CD4-positive, alpha-beta memory T cell (primary cell): ENCODE data around the gene BTN1A1. TPM values are rescaled to one million over a fixed set of nuclear protein-coding genes. Genes with fewer than 3 reads are reported as not detected.

Experiments
- CTCF ChIA-PET: fragments of 350-600 bp; sonication (Branson Sonifier 250); formaldehyde crosslinking; loops from one replicate; lab custom pipeline; 2021; ENCODE audit warnings: inconsistent platforms; ENCODE audit not compliant: partially characterized antibody; lab: Charles Lee
- POLR2A ChIA-PET: fragments of 350-600 bp; sonication (Branson Sonifier 250); formaldehyde crosslinking; loops from one replicate; lab custom pipeline; 2021; ENCODE audit not compliant: partially characterized antibody; lab: Charles Lee
- DNase-seq, 5 donors: peaks; one replicate each; pipeline versions ENCODE4 v3.0.0 to v3.0.0-alpha.2; 2020 to 2022; ENCODE audit warnings: mixed read lengths in 1 of 5
- H3K27ac ChIP-seq: one replicate; pipeline ENCODE4 v1.7.0; 2013; ENCODE audit warnings: low read depth, low read length
- H3K27me3 ChIP-seq: 2 replicates; pipeline ENCODE4 v1.7.0; 2013; ENCODE audit warnings: mild to moderate bottlenecking, low read length, moderate library complexity; ENCODE audit not compliant: insufficient read depth
- H3K36me3 ChIP-seq: 2 replicates; pipeline ENCODE4 v1.7.0; 2013; ENCODE audit warnings: mild to moderate bottlenecking, low read length, moderate library complexity; ENCODE audit not compliant: insufficient read depth
- H3K4me1 ChIP-seq: 2 replicates; pipeline ENCODE4 v1.7.0; 2013; ENCODE audit warnings: mild to moderate bottlenecking, low read length, moderate library complexity; ENCODE audit not compliant: insufficient read depth
- H3K4me3 ChIP-seq, 2 donors: one replicate each; pipeline ENCODE4 v1.7.0; 2013; ENCODE audit warnings: low read length in 2 of 2, mild to moderate bottlenecking in 1 of 2
- H3K9me3 ChIP-seq, 2 donors: one replicate each; pipeline ENCODE4 v1.7.0; 2013; ENCODE audit warnings: low read length in 2 of 2, control low read depth in 1 of 2; ENCODE audit not compliant: control insufficient read depth in 1 of 2
- H3K27ac Mint-ChIP-seq, 7 donors: one replicate each; pipeline ENCODE4 v1.8.0; 2020 to 2021; ENCODE audit warnings: mixed read lengths in 7 of 7, mild to moderate bottlenecking in 6 of 7, inconsistent platforms in 3 of 7, moderate library complexity in 3 of 7
- H3K27me3 Mint-ChIP-seq, 2 donors: one replicate each; pipeline ENCODE4 v1.8.0; 2020 to 2021; ENCODE audit warnings: mixed read lengths in 2 of 2
- H3K36me3 Mint-ChIP-seq, 2 donors: one replicate each; pipeline ENCODE4 v1.8.0; 2020 to 2021; ENCODE audit warnings: mixed read lengths in 2 of 2, inconsistent platforms in 1 of 2, mild to moderate bottlenecking in 1 of 2
- H3K4me1 Mint-ChIP-seq, 4 donors: one replicate each; pipeline ENCODE4 v1.8.0; 2020 to 2021; ENCODE audit warnings: mixed read lengths in 4 of 4, mild to moderate bottlenecking in 1 of 4
- H3K4me3 Mint-ChIP-seq, 8 donors: one replicate each; pipeline ENCODE4 v1.8.0; 2020 to 2021; ENCODE audit warnings: mixed read lengths in 8 of 8, mild to moderate bottlenecking in 7 of 8, moderate library complexity in 6 of 8, inconsistent platforms in 3 of 8
- H3K9me3 Mint-ChIP-seq, 8 donors: one replicate each; pipeline ENCODE4 v1.8.0; 2020 to 2021; ENCODE audit warnings: mixed read lengths in 8 of 8, mild to moderate bottlenecking in 5 of 8, inconsistent platforms in 3 of 8, moderate library complexity in 1 of 8
- intact Hi-C: fragments of 100-400 bp; cut with micrococcal nuclease; formaldehyde crosslinking; loops from one replicate; pipeline ENCODE4 v1.15.1; 2023
- polyA plus RNA-seq, 2 donors: library from polyadenylated mRNA; unstranded; fragments of 300-500 nt; fragmentation: Illumina TruSeq; gene quantifications; one replicate each; pipeline ENCODE4 v1.2.3, GENCODE V29; 2021
- total RNA-seq, 2 experiments: library from RNA; stranded (reverse); gene quantifications; one replicate each; pipeline ENCODE4 v1.2.3, GENCODE V29; 2021

BTN1A1 gene
- total and polyA plus RNA-seq, 4 experiments from 2014 or later, result 0.08 TPM; not detected in 3

DNA sequence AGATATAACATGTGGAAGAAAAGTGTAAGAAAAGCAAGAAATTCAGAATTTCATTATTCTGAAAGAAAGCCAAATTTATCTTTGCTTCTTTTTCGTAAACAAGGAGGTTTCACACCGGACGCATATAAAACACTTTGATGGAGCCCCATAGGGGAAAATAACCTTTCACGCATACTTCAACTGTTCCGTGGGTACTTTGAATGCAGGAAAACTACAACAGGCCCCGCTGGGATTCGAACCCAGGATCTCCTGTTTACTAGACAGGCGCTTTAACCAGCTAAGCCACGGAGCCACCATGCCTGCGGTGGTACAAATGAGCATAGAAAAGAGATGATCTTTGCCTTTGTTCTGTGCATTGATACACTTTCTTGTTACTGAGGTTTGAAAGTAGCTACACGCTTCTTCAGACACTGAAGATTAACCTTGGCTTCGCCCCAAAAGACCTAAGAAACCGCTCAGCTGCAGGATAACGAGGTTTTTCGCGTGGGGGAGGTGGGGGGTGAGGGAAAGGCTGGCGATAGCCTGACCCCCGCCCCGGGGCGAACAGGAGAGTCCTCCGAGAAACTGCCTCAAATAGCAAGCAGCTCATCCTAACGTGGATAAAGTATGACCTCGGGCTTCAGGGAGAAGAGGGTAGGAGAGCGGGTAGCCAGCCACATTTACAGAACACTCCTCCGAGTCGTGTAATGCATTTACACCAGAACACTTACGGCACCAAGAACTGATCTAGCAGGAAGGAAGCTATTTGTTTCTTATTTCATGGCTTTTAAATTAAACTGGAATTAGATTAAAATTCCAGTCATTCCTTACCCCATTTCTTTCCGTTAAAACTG lies 32.8 kb downstream of the BTN1A1 start:
- H3K4me3 ChIP-seq, result peak overlapping the region; percentile 86 to 93
- peak overlapping the region; percentile 74 for H3K27ac ChIP-seq
- peak overlapping the region; percentile 94 to 99 (median 96) for H3K4me3 Mint-ChIP-seq
- H3K9me3 ChIP-seq, result no peaks in the 10 kb centered on the region
- peaks cover 0 to 23% of the 10 kb centered on the region in 2 donors for H3K36me3 Mint-ChIP-seq
- ChIA-PET POLR2A (interaction anchor here (0.7 to 3.8 kb wide), 36 partner anchors 9 to 1152 kb away, joined by 3 to 66 read pairs (median 5); a partner anchor contains a TSS), CTCF (interaction anchor here (0.7 to 2.6 kb wide), 18 partner anchors 9 to 357 kb away, joined by 3 to 14 read pairs (median 4); no protein-coding TSS in a partner anchor)
- no peaks in the 10 kb centered on the region for H3K36me3 ChIP-seq
- H3K27ac Mint-ChIP-seq, result peak overlapping the region; percentile 91 to 99 (median 96)
- intact Hi-C loops, result loop anchor here (1.0 to 10.0 kb wide), 5 partner anchors 12 to 478 kb away; a partner anchor contains a TSS
- H3K27me3 Mint-ChIP-seq, result peaks cover 6 to 9% of the 10 kb centered on the region in 2 donors
- peaks cover 33 to 51% (median 40%) of the 10 kb centered on the region in 4 donors for H3K4me1 Mint-ChIP-seq
- peaks cover 41% of the 10 kb centered on the region for H3K4me1 ChIP-seq
- peak; percentile 90 to 94 (median 91) for DNase-seq
- H3K27me3 ChIP-seq, result no peaks in the 10 kb centered on the region
- peaks cover 0 to 16% (median 4%) of the 10 kb centered on the region in 8 donors for H3K9me3 Mint-ChIP-seq

DNA sequence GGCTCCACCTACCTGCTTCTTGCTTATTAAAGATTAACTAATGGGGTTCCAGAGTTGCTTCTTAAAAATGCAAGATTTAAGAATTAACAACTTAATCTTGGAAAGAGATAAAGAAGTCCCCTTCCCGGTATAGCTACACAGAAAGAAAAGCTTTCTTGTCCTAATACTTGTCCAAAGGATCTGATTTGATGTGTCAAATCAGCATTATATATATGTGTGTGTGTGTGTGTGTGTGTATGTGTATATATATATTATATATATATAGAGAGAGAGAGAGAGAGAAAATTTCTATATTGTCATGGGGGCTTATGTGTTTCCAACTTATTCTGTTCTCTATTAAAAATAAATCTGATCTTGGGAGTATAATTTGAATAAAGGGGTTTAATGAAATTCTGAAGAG lies 33.4 kb downstream of the BTN1A1 start:
- intact Hi-C loops, result loop anchor here (10.0 kb wide), 1 partner anchor 479 kb away; a partner anchor contains a TSS
- no peak for DNase-seq
- H3K27ac Mint-ChIP-seq, result peak overlapping the region; percentile 91 to 99 (median 96)
- H3K27me3 Mint-ChIP-seq, result peaks cover 7 to 10% of the 10 kb centered on the region in 2 donors
- H3K36me3 ChIP-seq, result no peaks in the 10 kb centered on the region
- peak overlapping the region; percentile 94 to 99 (median 96) for H3K4me3 Mint-ChIP-seq
- H3K4me1 Mint-ChIP-seq, result peaks cover 33 to 57% (median 42%) of the 10 kb centered on the region in 4 donors
- H3K27me3 ChIP-seq, result no peaks in the 10 kb centered on the region
- H3K9me3 Mint-ChIP-seq, result peaks cover 0 to 17% (median 4%) of the 10 kb centered on the region in 8 donors
- ChIA-PET POLR2A (interaction anchor here (0.7 to 3.8 kb wide), 33 partner anchors 9 to 1151 kb away, joined by 3 to 66 read pairs (median 5); a partner anchor contains a TSS), CTCF (interaction anchor here (0.7 to 2.6 kb wide), 14 partner anchors 9 to 358 kb away, joined by 3 to 14 read pairs (median 4); no protein-coding TSS in a partner anchor)
- peaks cover 41% of the 10 kb centered on the region for H3K4me1 ChIP-seq
- peak overlapping the region; percentile 74 for H3K27ac ChIP-seq
- no peaks in the 10 kb centered on the region for H3K9me3 ChIP-seq
- peak overlapping the region; percentile 86 to 93 for H3K4me3 ChIP-seq
- H3K36me3 Mint-ChIP-seq, result peaks cover 0 to 28% of the 10 kb centered on the region in 2 donors

GRCh38 chr6:26534681-26535465 lies 34.8 kb downstream of the BTN1A1 start:
- H3K36me3 Mint-ChIP-seq, result peaks cover 2 to 36% of the 10 kb centered on the region in 2 donors
- H3K27ac Mint-ChIP-seq, result peak overlapping the region in 3 of 7 donors; percentile 23 to 60 (median 47)
- POLR2A ChIA-PET, result interaction anchor here (0.7 to 6.5 kb wide), 5 partner anchors 9 to 515 kb away, joined by 3 to 181 read pairs (median 77); a partner anchor contains a TSS
- intact Hi-C loops, result loop anchor here (5.0 to 10.0 kb wide), 2 partner anchors 133 to 480 kb away; partner anchors contain the start of gene BTN3A1
- peak overlapping the region in 3 of 8 donors; percentile 5 to 26 (median 7) for H3K4me3 Mint-ChIP-seq
- Histone ChIP-seq H3K36me3 (peaks cover 3% of the 10 kb centered on the region), H3K4me1 (peaks cover 54% of the 10 kb centered on the region), H3K4me3 (no peak overlapping the region), H3K9me3 (no peaks in the 10 kb centered on the region), H3K27ac (no peak overlapping the region), H3K27me3 (no peaks in the 10 kb centered on the region)
- CTCF ChIA-PET, result interaction anchor here (0.6 to 0.7 kb wide), 2 partner anchors 16 to 376 kb away, joined by 3 read pairs; no protein-coding TSS in a partner anchor
- H3K9me3 Mint-ChIP-seq, result peaks cover 0 to 17% (median 4%) of the 10 kb centered on the region in 8 donors
- H3K27me3 Mint-ChIP-seq, result peaks cover 7 to 10% of the 10 kb centered on the region in 2 donors
- peaks cover 42 to 70% (median 51%) of the 10 kb centered on the region in 4 donors for H3K4me1 Mint-ChIP-seq
- DNase-seq, result no peak

DNA sequence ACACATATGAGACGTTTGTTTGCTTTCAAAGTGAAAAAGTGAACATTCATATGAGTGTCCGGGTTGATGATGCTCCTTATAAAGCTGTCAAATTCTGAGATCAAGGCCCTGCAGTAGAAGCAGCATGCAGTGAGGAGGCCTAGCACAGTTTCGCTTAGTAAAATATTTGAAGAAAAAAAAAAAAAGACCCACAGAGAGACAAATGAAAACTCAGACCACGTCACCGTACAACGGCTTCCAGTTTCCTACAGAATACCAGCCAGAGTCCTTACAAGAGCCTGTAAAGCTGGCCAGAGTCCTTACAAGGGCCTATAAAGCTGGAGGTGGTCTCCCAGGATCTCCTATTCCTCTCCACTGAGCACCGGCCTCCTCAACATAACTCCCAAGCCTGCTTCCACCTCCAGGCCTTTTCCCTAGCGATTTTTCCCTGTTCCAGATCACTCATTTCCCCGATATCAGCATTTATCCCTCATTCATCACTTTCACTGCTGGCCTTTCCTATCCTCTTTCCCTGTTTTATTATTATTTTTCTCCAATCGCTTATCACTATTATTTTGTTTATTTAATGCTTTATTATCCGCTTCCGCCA lies 36.6 kb downstream of the BTN1A1 start:
- DNase-seq, result peak in 4 of 5 donors; percentile 35 to 77 (median 39)

DNA sequence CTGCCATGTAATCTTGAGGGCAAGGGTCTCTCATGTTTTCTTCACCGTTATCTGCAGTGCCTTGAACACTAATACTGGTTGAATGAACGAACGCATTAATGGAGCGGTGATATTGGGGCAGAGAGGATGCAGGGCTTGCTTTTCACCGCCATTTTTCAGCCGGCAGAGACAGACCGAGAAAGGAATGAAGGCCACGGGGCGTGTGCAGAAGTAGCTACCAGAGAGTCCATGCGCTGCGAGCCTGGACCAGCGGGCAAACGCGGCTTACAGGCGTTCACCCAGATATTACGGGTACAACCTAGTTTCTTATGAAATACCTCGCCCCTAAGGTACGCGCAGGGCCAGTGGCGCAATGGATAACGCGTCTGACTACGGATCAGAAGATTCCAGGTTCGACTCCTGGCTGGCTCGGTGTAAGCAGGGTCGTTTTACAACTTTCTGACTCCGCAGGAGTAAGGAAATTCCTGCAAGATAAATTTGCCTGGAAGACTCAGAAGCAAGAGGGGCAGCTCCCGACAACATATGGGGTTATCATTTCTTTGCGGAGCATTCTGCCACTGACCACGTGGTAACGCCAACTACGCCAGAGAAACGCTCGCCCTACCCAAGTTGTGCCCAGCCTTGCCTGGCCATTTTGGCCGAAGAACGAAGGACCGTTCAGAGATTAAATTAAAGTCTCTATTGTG lies 37.2 kb downstream of the BTN1A1 start:
- peak; percentile 89 to 92 (median 91) for DNase-seq
- H3K27ac ChIP-seq, result peak overlapping the region; percentile 90
- CTCF ChIA-PET, result interaction anchor here (0.9 to 5.0 kb wide), 11 partner anchors 14 to 195 kb away, joined by 3 to 50 read pairs (median 7); no protein-coding TSS in a partner anchor
- peaks cover 12 to 48% of the 10 kb centered on the region in 2 donors for H3K36me3 Mint-ChIP-seq
- no peaks in the 10 kb centered on the region for H3K27me3 ChIP-seq
- H3K36me3 ChIP-seq, result peaks cover 5% of the 10 kb centered on the region
- intact Hi-C loops, result loop anchor here (1.0 to 10.0 kb wide), 5 partner anchors 16 to 483 kb away; partner anchors contain the start of genes ABT1 and BTN3A1
- peak overlapping the region; percentile 83 to 90 for H3K4me3 ChIP-seq
- peaks cover 45 to 77% (median 59%) of the 10 kb centered on the region in 4 donors for H3K4me1 Mint-ChIP-seq
- peaks cover 7 to 10% of the 10 kb centered on the region in 2 donors for H3K27me3 Mint-ChIP-seq
- peak overlapping the region; percentile 89 to 98 (median 93) for H3K4me3 Mint-ChIP-seq
- H3K27ac Mint-ChIP-seq, result peak overlapping the region; percentile 94 to 99 (median 97)
- peaks cover 69% of the 10 kb centered on the region for H3K4me1 ChIP-seq
- H3K9me3 ChIP-seq, result no peaks in the 10 kb centered on the region
- peaks cover 0 to 17% (median 3%) of the 10 kb centered on the region in 8 donors for H3K9me3 Mint-ChIP-seq
- POLR2A ChIA-PET, result interaction anchor here (0.6 to 6.5 kb wide), 73 partner anchors 9 to 1356 kb away, joined by 3 to 181 read pairs (median 5); partner anchors contain the start of genes BTN1A1, BTN2A1 and BTN2A2

More for the DNA sequence above, 36.6 kb downstream of the BTN1A1 start:
- ChIA-PET CTCF (interaction anchor here (1.1 to 5.0 kb wide), 7 partner anchors 14 to 97 kb away, joined by 3 to 50 read pairs (median 7); no protein-coding TSS in a partner anchor), POLR2A (interaction anchor here (0.6 to 6.5 kb wide), 50 partner anchors 8 to 1356 kb away, joined by 3 to 181 read pairs (median 7); partner anchors contain the start of gene BTN1A1)
- H3K27me3 ChIP-seq, result no peaks in the 10 kb centered on the region
- peaks cover 69% of the 10 kb centered on the region for H3K4me1 ChIP-seq
- H3K27ac ChIP-seq, result peak overlapping the region; percentile 90
- peaks cover 0 to 17% (median 4%) of the 10 kb centered on the region in 8 donors for H3K9me3 Mint-ChIP-seq
- peak overlapping the region; percentile 94 to 99 (median 97) for H3K27ac Mint-ChIP-seq
- H3K36me3 Mint-ChIP-seq, result peaks cover 12 to 47% of the 10 kb centered on the region in 2 donors
- H3K27me3 Mint-ChIP-seq, result peaks cover 7 to 10% of the 10 kb centered on the region in 2 donors
- intact Hi-C loops, result loop anchor here (1.0 to 10.0 kb wide), 5 partner anchors 15 to 482 kb away; partner anchors contain the start of genes ABT1 and BTN3A1
- H3K9me3 ChIP-seq, result no peaks in the 10 kb centered on the region
- H3K36me3 ChIP-seq, result peaks cover 5% of the 10 kb centered on the region
- peak overlapping the region; percentile 83 to 90 for H3K4me3 ChIP-seq
- H3K4me1 Mint-ChIP-seq, result peaks cover 47 to 78% (median 60%) of the 10 kb centered on the region in 4 donors
- peak overlapping the region; percentile 89 to 98 (median 93) for H3K4me3 Mint-ChIP-seq
